Progenitor cell of endocrine pancreas (in vitro differentiated cells): ENCODE results near the gene NPAT. TPM values are rescaled to one million over a fixed set of nuclear protein-coding genes. Genes with fewer than 3 reads are reported as not detected.
"Not testable (repeated sequence)": the region's sequence is repeated elsewhere in the genome, so short reads cannot be mapped to it uniquely, and the experiment has no call there.

Experiments used
- DNase-seq: peaks from one replicate; pipeline ENCODE4 v3.0.0; 2021; ENCODE audit warnings: low spot score; ENCODE audit not compliant: unreplicated experiment
- H3K27ac Mint-ChIP-seq: 2 replicates; pipeline ENCODE4 v1.8.0; 2021; ENCODE audit warnings: mild to moderate bottlenecking, moderate library complexity, mixed read lengths
- H3K27me3 Mint-ChIP-seq: 2 replicates; pipeline ENCODE4 v1.8.0; 2021; ENCODE audit warnings: mixed read lengths
- H3K36me3 Mint-ChIP-seq: 2 replicates; pipeline ENCODE4 v1.8.0; 2022; ENCODE audit warnings: mixed read lengths; ENCODE audit not compliant: insufficient read depth
- H3K4me1 Mint-ChIP-seq: 2 replicates; pipeline ENCODE4 v1.8.0; 2021; ENCODE audit warnings: low read depth, mixed read lengths
- H3K4me3 Mint-ChIP-seq: 2 replicates; pipeline ENCODE4 v1.8.0; 2021; ENCODE audit warnings: low read depth, mild to moderate bottlenecking, moderate library complexity, mixed read lengths
- H3K9me3 Mint-ChIP-seq: 2 replicates; pipeline ENCODE4 v1.8.0; 2021; ENCODE audit warnings: low read depth, mixed read lengths
- total RNA-seq: library from RNA; stranded (reverse); gene quantifications from 2 replicates; pipeline ENCODE4 v1.2.1, GENCODE V29; 2021
- TF ChIP-seq, protein P1 (sequence below): fragments of 200-600 bp; sonication (generic); IDR thresholded peaks from one replicate; pipeline ENCODE4 v1.5.0; 2021; ENCODE audit warnings: antibody characterized with exemption, mild to moderate bottlenecking; ENCODE audit not compliant: unreplicated experiment

Gene NPAT
- total RNA-seq, 1 donor from 2014 or later: 21.0 TPM

DNA sequence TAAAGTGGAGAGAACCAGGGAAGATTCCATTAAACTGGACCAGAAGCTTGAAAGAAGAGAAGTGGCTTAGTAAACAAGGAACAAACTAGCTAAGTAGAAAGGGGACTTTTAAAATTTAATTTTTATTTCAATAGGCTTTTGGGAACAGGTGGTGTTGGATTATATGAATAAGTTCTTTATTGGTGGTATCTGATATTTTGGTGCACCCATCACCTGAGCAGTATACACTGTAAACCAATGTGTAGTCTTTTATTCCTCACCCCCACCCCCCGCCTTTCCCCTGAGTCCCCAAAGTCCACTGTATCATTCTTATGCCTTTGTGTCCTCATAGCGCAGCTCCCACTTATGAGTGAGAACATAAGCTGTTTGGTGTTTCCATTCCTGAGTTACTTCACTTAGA is 93.7 kb downstream of the NPAT start:
- no peaks in the 10 kb centered on the region for H3K27me3 Mint-ChIP-seq
- peaks cover 8% of the 10 kb centered on the region for H3K36me3 Mint-ChIP-seq
- TF ChIP-seq, protein P1, sequence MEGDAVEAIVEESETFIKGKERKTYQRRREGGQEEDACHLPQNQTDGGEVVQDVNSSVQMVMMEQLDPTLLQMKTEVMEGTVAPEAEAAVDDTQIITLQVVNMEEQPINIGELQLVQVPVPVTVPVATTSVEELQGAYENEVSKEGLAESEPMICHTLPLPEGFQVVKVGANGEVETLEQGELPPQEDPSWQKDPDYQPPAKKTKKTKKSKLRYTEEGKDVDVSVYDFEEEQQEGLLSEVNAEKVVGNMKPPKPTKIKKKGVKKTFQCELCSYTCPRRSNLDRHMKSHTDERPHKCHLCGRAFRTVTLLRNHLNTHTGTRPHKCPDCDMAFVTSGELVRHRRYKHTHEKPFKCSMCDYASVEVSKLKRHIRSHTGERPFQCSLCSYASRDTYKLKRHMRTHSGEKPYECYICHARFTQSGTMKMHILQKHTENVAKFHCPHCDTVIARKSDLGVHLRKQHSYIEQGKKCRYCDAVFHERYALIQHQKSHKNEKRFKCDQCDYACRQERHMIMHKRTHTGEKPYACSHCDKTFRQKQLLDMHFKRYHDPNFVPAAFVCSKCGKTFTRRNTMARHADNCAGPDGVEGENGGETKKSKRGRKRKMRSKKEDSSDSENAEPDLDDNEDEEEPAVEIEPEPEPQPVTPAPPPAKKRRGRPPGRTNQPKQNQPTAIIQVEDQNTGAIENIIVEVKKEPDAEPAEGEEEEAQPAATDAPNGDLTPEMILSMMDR: no peak
- H3K4me1 Mint-ChIP-seq: no peaks in the 10 kb centered on the region
- no peak for DNase-seq
- H3K4me3 Mint-ChIP-seq: no peak overlapping the region
- H3K27ac Mint-ChIP-seq: no peak overlapping the region
- H3K9me3 Mint-ChIP-seq: no peaks in the 10 kb centered on the region

DNA sequence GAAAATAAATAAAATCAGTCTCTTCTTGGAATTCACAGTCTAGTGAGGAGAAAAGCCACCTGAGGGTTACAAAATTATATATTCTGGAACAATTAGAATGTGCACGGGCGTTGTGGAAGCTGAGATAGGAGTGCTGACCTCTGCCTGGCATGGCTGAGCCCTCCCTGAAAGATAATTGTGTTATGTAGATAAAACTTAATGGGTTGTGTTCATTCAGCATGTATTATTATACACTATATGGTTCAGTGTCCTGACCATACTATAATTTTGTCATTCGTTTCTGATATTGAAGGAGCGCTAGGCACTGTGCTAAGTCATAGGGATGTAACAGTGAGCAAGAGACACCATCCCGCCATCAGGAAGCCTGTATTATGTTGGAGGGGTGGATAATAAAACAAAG is 97.3 kb downstream of the NPAT start:
- TF ChIP-seq, protein P1: no peak
- H3K4me3 Mint-ChIP-seq: no peak overlapping the region
- no peaks in the 10 kb centered on the region for H3K27me3 Mint-ChIP-seq

DNA sequence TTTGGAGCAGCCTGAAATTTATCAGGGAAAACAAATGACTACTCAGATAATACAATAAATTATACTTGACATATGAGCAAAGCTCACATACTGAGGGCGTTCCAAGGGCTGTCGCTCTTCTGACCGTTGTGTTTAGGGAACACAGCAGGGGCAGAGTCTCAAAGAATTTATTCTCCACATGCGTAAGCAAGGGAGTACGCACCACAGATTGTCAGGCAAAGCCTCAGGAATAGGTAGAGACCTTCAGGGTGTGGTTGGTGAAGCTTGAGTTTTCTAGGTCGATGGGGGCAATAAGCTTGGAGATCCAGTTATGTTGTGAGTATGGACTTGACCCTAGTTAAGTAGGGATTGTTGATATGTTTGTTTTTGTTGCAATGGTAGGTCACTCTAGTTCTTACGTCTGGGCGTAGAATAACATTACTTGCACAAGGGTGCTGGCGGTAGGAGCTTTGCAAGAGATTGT is 100.2 kb downstream of the NPAT start:
- peak overlapping the region; percentile 95 for H3K27ac Mint-ChIP-seq
- DNase-seq: no peak
- TF ChIP-seq, protein P1: no peak
- H3K9me3 Mint-ChIP-seq: no peaks in the 10 kb centered on the region
- no peaks in the 10 kb centered on the region for H3K27me3 Mint-ChIP-seq
- peaks cover 9% of the 10 kb centered on the region for H3K4me1 Mint-ChIP-seq
- H3K4me3 Mint-ChIP-seq: peak overlapping the region; percentile 82
- peaks cover 2% of the 10 kb centered on the region for H3K36me3 Mint-ChIP-seq

More for the DNA sequence above, 97.3 kb downstream of the NPAT start:
- no peak overlapping the region for H3K27ac Mint-ChIP-seq
- no peaks in the 10 kb centered on the region for H3K9me3 Mint-ChIP-seq
- no peak for DNase-seq
- peaks cover 7% of the 10 kb centered on the region for H3K36me3 Mint-ChIP-seq
- H3K4me1 Mint-ChIP-seq: peaks cover 9% of the 10 kb centered on the region

DNA sequence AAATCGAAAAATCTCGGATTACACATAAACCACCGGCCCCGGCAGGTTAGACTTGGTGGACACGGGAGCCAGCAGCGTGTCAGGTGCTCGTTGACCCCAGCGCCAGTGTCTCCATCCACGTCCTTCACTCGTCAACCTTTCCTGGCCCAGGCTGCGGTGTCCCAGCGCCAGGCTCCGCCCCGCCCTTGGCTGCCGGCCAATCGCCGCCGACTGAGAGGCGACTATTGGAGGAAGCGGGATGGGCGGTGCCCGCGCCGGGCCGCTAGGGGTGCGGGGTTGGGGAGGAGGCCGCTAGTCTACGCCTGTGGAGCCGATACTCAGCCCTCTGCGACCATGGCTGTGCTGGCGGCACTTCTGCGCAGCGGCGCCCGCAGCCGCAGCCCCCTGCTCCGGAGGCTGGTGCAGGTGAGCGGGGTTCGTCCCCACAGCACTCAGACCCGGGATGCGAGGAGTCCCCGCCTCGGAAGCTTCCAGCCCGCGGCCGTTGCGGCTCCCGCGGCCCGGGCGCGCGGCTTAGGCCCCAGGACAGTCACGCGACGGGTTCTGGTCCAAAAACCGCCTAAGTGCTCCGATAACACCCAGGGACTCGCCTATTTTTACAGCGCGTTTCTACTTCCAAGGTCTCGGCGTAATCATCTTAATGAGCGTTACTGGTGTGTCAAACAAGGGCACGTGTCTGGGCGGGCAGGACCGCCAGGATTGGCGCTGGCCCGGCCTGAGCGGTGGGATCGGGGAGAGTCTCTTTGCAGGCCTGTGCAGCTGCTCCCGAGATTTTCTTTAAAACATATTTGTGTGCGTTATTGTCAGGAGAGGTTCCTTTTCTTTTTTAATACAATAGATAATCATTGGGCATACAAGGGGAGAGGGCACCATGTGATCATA is 100.9 kb downstream of the NPAT start, which contains the start of gene ACAT1:
Gene ACAT1 (plus strand): TSS at position 294 of the 882 bp plus-strand sequence. CDS start 40 bp downstream, at position 334.
- Mint-ChIP-seq H3K4me1 (peaks cover 9% of the 10 kb centered on the region), H3K9me3 (no peaks in the 10 kb centered on the region), H3K36me3 (peaks cover 2% of the 10 kb centered on the region), H3K27me3 (no peaks in the 10 kb centered on the region), H3K27ac (peak within 1 kb of the TSS; percentile 95), H3K4me3 (peak within 1 kb of the TSS; percentile 82)
- TF ChIP-seq, protein P1: peak; percentile 47
- peak; percentile 89 for DNase-seq

DNA sequence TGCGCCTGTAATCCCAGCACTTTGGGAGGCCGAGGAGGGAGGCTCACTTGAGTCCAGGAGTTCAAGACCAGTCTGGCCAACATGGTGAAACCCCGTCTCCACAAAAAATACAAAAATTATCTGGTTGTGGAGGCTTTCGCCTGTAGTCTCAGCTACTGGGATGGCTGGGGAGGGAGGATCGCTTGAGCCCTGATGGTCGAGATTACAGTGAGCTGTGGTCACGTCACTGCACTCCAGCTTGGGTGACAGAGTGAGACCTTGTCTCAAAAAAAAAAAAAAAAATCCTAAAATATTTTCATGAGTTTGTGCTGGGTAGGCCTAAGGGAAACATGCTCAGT is 101.5 kb downstream of the NPAT start:
- peak overlapping the region; percentile 82 for H3K4me3 Mint-ChIP-seq
- H3K4me1 Mint-ChIP-seq, H3K27me3 Mint-ChIP-seq, H3K27ac Mint-ChIP-seq, H3K9me3 Mint-ChIP-seq, DNase-seq, H3K36me3 Mint-ChIP-seq: not testable (repeated sequence)
